ENCODE results near the gene LCN10.

Gene LCN10

GRCh38 chr9:136695435-136695895 is 47.3 kb downstream of the LCN10 start:
- DNase-seq (ENCODE audit: low read depth, low spot score): no peak

GRCh38 chr9:136694872-136695247 is 47.9 kb downstream of the LCN10 start:
- DNase-seq (ENCODE audit: low read depth, low spot score): no peak
- H3K4me3 ChIP-seq (ENCODE audit: low read length): no peak overlapping the region

More at GRCh38 chr9:136695435-136695895, 47.3 kb downstream of the LCN10 start:
- no peak overlapping the region for H3K4me3 ChIP-seq (ENCODE audit: low read length)

GRCh38 chr9:136694163-136694871 is 48.4 kb downstream of the LCN10 start:
- no peak for DNase-seq (ENCODE audit: low read depth, low spot score)
- H3K4me3 ChIP-seq (ENCODE audit: low read length): no peak overlapping the region

GRCh38 chr9:136693490-136694162 is 49.1 kb downstream of the LCN10 start:
- H3K4me3 ChIP-seq (ENCODE audit: low read length): no peak overlapping the region
- DNase-seq (ENCODE audit: low read depth, low spot score): no peak

DNA sequence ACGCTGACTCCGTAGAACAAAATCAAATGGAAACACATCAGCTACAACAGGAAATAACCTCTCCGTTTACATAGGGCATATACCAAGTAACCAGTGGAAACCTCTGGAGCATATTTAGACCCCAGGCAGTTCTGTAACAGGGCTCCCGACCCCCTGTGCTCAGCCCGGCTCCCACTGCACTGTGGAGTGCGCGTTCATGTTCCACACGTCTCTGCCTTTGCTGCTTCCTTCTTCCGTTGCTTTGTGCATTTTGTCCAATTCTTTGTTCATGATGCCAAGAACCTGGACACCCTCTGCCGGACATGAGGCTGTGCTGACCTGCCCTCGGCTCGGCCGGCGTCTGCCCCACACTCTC is 49.6 kb downstream of the LCN10 start:
- no peak overlapping the region for H3K4me3 ChIP-seq (ENCODE audit: low read length)

GRCh38 chr9:136692185-136693134 is 50.3 kb downstream of the LCN10 start:
- no peak for DNase-seq (ENCODE audit: low read depth, low spot score)
- H3K4me3 ChIP-seq (ENCODE audit: low read length): no peak overlapping the region

More for the DNA sequence above, 49.6 kb downstream of the LCN10 start:
- DNase-seq (ENCODE audit: low read depth, low spot score): no peak

DNA sequence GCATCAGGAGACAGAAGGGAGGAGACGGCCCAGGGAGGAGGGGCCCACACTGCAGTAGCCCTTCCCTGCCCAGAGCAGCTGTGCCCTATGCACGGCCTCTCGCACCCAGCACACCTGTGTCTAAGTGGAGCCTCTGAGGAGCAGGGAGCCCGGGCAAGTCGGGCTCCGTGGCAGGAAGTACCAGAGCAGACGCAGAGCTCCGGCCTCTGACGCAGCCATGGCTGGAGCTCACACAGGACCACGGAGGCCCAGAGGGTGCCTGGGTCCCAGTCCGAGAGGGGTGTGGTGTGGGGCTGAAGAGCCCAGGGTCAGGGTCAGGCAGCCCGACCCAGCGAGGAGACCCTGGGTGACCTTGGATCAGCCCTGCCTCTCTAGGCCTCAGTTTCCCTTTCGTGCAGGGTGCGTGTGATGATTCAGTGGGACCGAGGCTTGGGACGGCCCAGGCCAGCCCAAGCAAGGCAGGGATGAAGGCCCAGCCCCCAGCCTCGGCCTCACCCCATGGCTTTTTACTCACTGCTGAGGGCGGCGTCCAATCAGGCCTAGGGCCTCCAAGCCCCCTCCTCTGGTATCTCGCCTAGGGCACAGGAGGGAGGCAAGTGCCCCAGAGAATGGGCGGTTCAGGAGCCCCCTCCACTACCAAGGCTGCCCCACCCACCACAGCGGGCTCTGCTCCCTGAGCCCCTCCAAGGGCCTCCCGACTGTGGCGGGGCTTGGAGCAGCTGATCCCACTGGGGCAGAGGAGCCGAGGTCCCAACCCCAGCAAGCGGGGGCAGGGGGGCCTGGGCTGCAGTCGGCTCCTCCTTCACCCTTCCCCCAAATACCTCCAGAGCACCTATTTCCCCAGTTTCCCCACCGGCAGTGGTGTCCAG is 51.2 kb downstream of the LCN10 start:
- no peak for DNase-seq (ENCODE audit: low read depth, low spot score)
- no peak overlapping the region for H3K4me3 ChIP-seq (ENCODE audit: low read length)

DNA sequence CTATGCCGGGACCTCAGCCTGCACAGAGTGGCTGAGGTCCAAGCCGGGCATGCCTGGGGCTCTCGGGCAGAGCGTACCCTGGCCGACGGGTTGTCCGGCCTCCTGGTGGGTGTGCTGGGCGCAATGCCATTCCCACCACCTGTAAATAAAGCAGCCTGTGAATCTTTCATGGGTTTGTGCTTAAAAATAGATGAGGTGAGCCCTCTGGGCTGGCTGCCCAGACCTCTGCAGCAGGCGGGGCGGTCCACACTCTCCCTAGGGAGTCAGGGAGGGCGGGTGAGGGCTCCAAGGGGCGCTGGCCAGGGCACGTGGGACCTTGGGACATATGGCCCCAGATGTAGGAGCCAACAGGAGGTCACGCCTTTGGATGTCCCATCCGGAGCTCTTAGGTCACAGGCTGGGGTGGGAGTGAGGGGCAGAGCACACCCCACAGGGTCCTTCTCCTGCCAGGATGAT is 51.9 kb downstream of the LCN10 start:
- no peak for DNase-seq (ENCODE audit: low read depth, low spot score)

GRCh38 chr9:136690104-136690805 is 52.5 kb downstream of the LCN10 start:
- no peak overlapping the region for H3K4me3 ChIP-seq (ENCODE audit: low read length)

More for the DNA sequence above, 51.9 kb downstream of the LCN10 start:
- H3K4me3 ChIP-seq (ENCODE audit: low read length): no peak overlapping the region

GRCh38 chr9:136689108-136689460 is 53.7 kb downstream of the LCN10 start:
- H3K4me3 ChIP-seq (ENCODE audit: low read length): no peak overlapping the region
- DNase-seq (ENCODE audit: low read depth, low spot score): no peak

More at GRCh38 chr9:136690104-136690805, 52.5 kb downstream of the LCN10 start:
- DNase-seq (ENCODE audit: low read depth, low spot score): no peak

DNA sequence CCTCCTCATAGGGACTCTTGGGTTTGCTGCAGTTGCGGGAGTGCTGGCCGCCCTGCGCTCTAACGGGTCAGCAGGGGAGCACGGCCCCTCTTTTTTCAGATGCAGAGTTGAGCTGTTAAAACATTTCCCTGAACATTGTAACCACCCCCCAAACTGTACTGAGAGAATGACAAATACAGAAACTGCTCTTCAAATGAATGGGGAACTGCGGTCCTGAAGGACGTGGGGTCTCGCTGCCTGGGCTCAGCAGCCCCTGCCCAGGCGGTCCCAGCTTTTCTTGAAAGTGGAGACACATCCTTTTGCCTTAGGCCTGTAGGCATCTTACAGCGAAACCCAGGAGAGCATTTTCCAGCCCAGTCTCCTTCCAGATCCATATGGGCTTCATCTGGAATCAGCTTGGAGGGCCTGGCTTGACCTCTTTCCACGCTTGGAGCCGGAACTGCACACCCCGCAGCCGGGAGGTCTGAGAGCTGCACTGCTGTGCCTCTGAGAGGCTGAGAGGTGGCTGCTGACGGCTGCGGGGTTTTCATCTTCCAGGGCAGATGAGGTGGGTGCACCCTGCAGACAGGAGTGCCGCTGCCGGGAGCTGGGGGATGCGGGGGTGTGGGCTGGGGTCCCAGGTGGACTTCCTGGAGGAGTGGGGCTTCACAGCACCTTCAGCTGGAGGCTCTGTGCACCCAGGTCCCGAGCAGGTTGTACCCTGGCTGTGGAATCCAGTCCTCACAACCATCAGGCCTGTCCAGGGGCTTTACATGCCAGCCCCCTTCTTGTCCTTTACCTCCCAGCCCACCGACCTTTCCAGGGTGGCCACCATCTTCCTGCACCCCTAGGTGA is 54.2 kb downstream of the LCN10 start:
- DNase-seq (ENCODE audit: low read depth, low spot score): no peak
- no peak overlapping the region for H3K4me3 ChIP-seq (ENCODE audit: low read length)
